B cell (primary cell): ENCODE data around the gene RAI1. TPM values are rescaled to one million over a fixed set of nuclear protein-coding genes. Genes with fewer than 3 reads are reported as not detected.
A peak's percentile ranks its signal among the peaks of the same experiment; 100 is the strongest.

Experiments used
- ATAC-seq: fragments of 200-7000 bp; cut with Tn5 transposase; one replicate; pipeline ENCODE4 v1.10.0; 2021; ENCODE audit warnings: low read depth, mild to moderate bottlenecking, moderate number of reproducible peaks, moderate library complexity
- CTCF ChIA-PET: fragments of 350-600 bp; sonication (Branson Sonifier 250); formaldehyde crosslinking; loops from one replicate; lab custom pipeline; 2021; ENCODE audit warnings: antibody characterized with exemption, inconsistent platforms; lab: Charles Lee
- POLR2A ChIA-PET: fragments of 350-600 bp; sonication (Branson Sonifier 250); formaldehyde crosslinking; loops from one replicate; lab custom pipeline; 2021; ENCODE audit warnings: antibody characterized with exemption; lab: Charles Lee
- DNase-seq: peaks from one replicate; pipeline ENCODE4 v3.0.0; 2013
- H2AFZ ChIP-seq: 2 replicates; pipeline ENCODE4 v1.6.1; 2012; ENCODE audit warnings: mild to moderate bottlenecking, low read depth, low read length; ENCODE audit not compliant: insufficient read depth, poor library complexity, severe bottlenecking
- H3K27ac ChIP-seq, 2 donors: 1 replicate in 1 of 2; 2 replicates in 1 of 2; pipeline ENCODE4 v1.5.1; 2012 to 2013; ENCODE audit warnings: low read length in 2 of 2, mild to moderate bottlenecking in 2 of 2, moderate library complexity in 1 of 2
- H3K27me3 ChIP-seq, 4 experiments: fragments of 200-600 bp in 1 of 4; sonication (generic) in 1 of 4; replicated peaks in 1 of 4; 1 replicate in 2 of 4; 2 replicates in 2 of 4; pipeline versions ENCODE4 v1.6.1 to v1.7.0; 2013 to 2016; ENCODE audit warnings: low read length in 3 of 4, mild to moderate bottlenecking in 2 of 4, mixed read lengths in 1 of 4, moderate library complexity in 1 of 4; ENCODE audit not compliant: insufficient read depth in 4 of 4, control insufficient read depth in 3 of 4; ENCODE audit errors: control extremely low read depth in 1 of 4
- H3K36me3 ChIP-seq, 2 experiments: replicated peaks in 1 of 2; 1 replicate in 1 of 2; 2 replicates in 1 of 2; pipeline versions ENCODE4 v1.6.1 to v1.7.1; 2013; ENCODE audit warnings: low read length in 1 of 2; ENCODE audit not compliant: insufficient read depth in 2 of 2, control insufficient read depth in 1 of 2; ENCODE audit errors: control extremely low read depth in 1 of 2, extremely low read depth in 1 of 2
- H3K4me1 ChIP-seq, 2 donors: fragments of 200-600 bp in 1 of 2; sonication (generic) in 1 of 2; 1 replicate in 1 of 2; 2 replicates in 1 of 2; pipeline versions ENCODE4 v1.5.1 to v1.6.1; 2013 to 2017; ENCODE audit warnings: low read length in 2 of 2; ENCODE audit not compliant: control insufficient read depth in 2 of 2, insufficient read depth in 2 of 2
- H3K4me2 ChIP-seq: replicated peaks from 2 replicates; pipeline ENCODE3; 2012; ENCODE audit warnings: mild to moderate bottlenecking, low read depth, low read length; ENCODE audit not compliant: poor library complexity, severe bottlenecking
- H3K4me3 ChIP-seq, 5 experiments: fragments of 200-600 bp in 1 of 5; sonication (generic) in 1 of 5; 1 replicate in 3 of 5; 2 replicates in 2 of 5; pipeline versions ENCODE4 v1.5.1 to v1.7.0; 2011 to 2016; ENCODE audit warnings: low read length in 4 of 5, mild to moderate bottlenecking in 4 of 5, low read depth in 2 of 5, control low read depth in 1 of 5, moderate library complexity in 1 of 5; ENCODE audit not compliant: insufficient read depth in 1 of 5; ENCODE audit errors: control extremely low read depth in 1 of 5, extremely low read depth in 1 of 5
- H3K79me2 ChIP-seq: fragments of 200-600 bp; sonication (generic); one replicate; pipeline ENCODE4 v1.6.0; 2016; ENCODE audit warnings: low read length; ENCODE audit not compliant: control insufficient read depth, insufficient read depth
- H3K9ac ChIP-seq: fragments of 200-600 bp; sonication (generic); 2 replicates; pipeline ENCODE4 v1.6.1; 2017; ENCODE audit warnings: mild to moderate bottlenecking, low read length, moderate library complexity
- H3K9me3 ChIP-seq, 3 donors: one replicate each; pipeline versions ENCODE4 v1.6.1 to v1.7.1; 2013; ENCODE audit warnings: low read length in 2 of 3; ENCODE audit not compliant: control insufficient read depth in 2 of 3, insufficient read depth in 1 of 3; ENCODE audit errors: control extremely low read depth in 1 of 3
- H4K20me1 ChIP-seq: 2 replicates; pipeline ENCODE4 v1.6.0; 2012; ENCODE audit warnings: mild to moderate bottlenecking, low read length; ENCODE audit not compliant: insufficient read depth, control insufficient read depth, poor library complexity, severe bottlenecking
- H3K27ac Mint-ChIP-seq: one replicate; pipeline ENCODE4 v1.8.0; 2021; ENCODE audit warnings: mixed read lengths
- H3K27me3 Mint-ChIP-seq: one replicate; pipeline ENCODE4 v1.8.0; 2021; ENCODE audit warnings: mixed read lengths
- H3K4me1 Mint-ChIP-seq: one replicate; pipeline ENCODE4 v1.8.0; 2021; ENCODE audit warnings: mixed read lengths
- H3K4me3 Mint-ChIP-seq: one replicate; pipeline ENCODE4 v1.8.0; 2021; ENCODE audit warnings: mixed read lengths
- H3K9me3 Mint-ChIP-seq: one replicate; pipeline ENCODE4 v1.8.0; 2022; ENCODE audit warnings: mixed read lengths; ENCODE audit not compliant: insufficient read depth
- CTCF ChIP-seq: fragments of 200-600 bp; IDR thresholded peaks from one replicate; pipeline ENCODE4 v1.8.0; 2022; ENCODE audit warnings: antibody characterized with exemption, mild to moderate bottlenecking
- EZH2 ChIP-seq: IDR thresholded peaks from 2 replicates; pipeline ENCODE4 v1.6.1; 2012; ENCODE audit warnings: borderline replicate concordance, low read depth, mild to moderate bottlenecking, moderate library complexity, low read length; ENCODE audit not compliant: insufficient read depth, poor library complexity, severe bottlenecking
- WGBS: methylation state at CpG from one replicate; pipeline ENCODE4 v1.1.5; 2013; ENCODE audit warnings: missing lambda C conversion rate; ENCODE audit not compliant: insufficient coverage; 5-methylcytosine and 5-hydroxymethylcytosine counted together
- intact Hi-C: fragments of 100-400 bp; cut with micrococcal nuclease; formaldehyde crosslinking; loops from one replicate; pipeline ENCODE4 v1.10.0; 2022
- polyA plus RNA-seq: library from polyadenylated mRNA; depleted of rRNA; stranded (reverse); fragments of >200 nt; gene quantifications from 2 replicates; pipeline ENCODE4 v1.2.3, GENCODE V29; 2012
- total RNA-seq, 2 donors: library from RNA; stranded (reverse); fragments of 120-200 nt in 1 of 2; gene quantifications; 1 replicate in 1 of 2; 2 replicates in 1 of 2; pipeline versions ENCODE4 v1.2.3 to v1.2.4, GENCODE V29; 2013 to 2022

The RAI1 gene
- total and polyA plus RNA-seq, 2 donors (not counting 1 experiment from before 2014, with no cell fraction given): 4.7 to 34.0 TPM

GRCh38 chr17:17752089-17752820 lies 71.0 kb downstream of the RAI1 start:
- Histone ChIP-seq H3K27ac (peak overlapping the region; percentile 89 to 93), H3K79me2 (peaks cover 59% of the 10 kb centered on the region), H3K4me1 (peaks cover 75 to 88% of the 10 kb centered on the region in 2 donors), H2AFZ (peak overlapping the region; percentile 85), H3K27me3 (no peaks in the 10 kb centered on the region), H3K4me2 (peak overlapping the region; percentile 81), H3K4me3 (peak overlapping the region; percentile 47 to 81 (median 71)), H3K9me3 (peaks cover 0 to 9% (median 0%) of the 10 kb centered on the region in 3 donors), H3K9ac (peak overlapping the region; percentile 66), H3K36me3 (peaks cover 0 to 3% of the 10 kb centered on the region in 2 experiments), H4K20me1 (no peaks in the 10 kb centered on the region)
- H3K4me3 Mint-ChIP-seq: peak overlapping the region; percentile 91
- H3K4me1 Mint-ChIP-seq: peaks cover 77% of the 10 kb centered on the region
- peak overlapping the region; percentile 96 for H3K27ac Mint-ChIP-seq
- ChIA-PET CTCF (no interaction called here), POLR2A (interaction anchor here (1.2 kb wide), 1 partner anchor 84 kb away, joined by 4 read pairs; the partner anchor contains the start of gene SREBF1)
- DNase-seq (peak; percentile 95), ATAC-seq (peak; percentile 85)
- H3K27me3 Mint-ChIP-seq: no peaks in the 10 kb centered on the region
- whole genome bisulfite sequencing: 3% methylated on average over 56 of the region's 57 CpGs
- TF ChIP-seq CTCF (peak; percentile 43), EZH2 (no peak)
- intact Hi-C loops: loop anchor here (1.0 to 5.0 kb wide), 9 partner anchors 15 to 335 kb away; partner anchors contain the start of genes ATPAF2, DRC3, DRG2 and GID4
- H3K9me3 Mint-ChIP-seq: no peaks in the 10 kb centered on the region

DNA sequence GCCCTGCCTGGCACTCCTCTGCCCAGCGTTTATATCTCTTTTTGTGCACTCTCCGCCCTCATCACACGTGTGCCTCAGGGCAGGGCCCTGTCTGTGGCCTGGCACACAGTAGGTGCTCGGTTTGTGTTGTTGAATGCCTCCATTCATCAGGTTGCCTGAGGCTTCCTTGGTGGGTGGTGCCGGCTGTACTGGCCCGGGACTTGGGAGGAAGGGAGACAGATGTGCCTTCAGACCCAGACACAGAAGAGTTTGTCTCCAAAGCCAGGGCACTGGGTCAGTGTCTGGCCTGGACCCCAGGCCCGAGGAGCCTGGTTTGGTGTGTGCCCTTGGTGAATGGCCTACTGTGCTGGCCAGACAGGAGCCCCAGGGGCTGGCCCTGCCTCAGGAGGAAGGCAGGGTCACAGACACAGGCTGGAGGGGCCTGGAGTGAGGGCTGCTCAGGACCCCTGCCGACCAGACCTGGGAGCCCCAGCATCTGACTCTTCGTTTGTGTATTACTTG lies 71.6 kb downstream of the RAI1 start:
- Mint-ChIP-seq H3K4me3 (peak overlapping the region; percentile 91), H3K27me3 (no peaks in the 10 kb centered on the region), H3K4me1 (peaks cover 81% of the 10 kb centered on the region), H3K9me3 (no peaks in the 10 kb centered on the region), H3K27ac (peak overlapping the region; percentile 96)
- Histone ChIP-seq H4K20me1 (no peaks in the 10 kb centered on the region), H3K36me3 (peaks cover 0 to 3% of the 10 kb centered on the region in 2 experiments), H3K4me2 (peak overlapping the region; percentile 81), H2AFZ (peak overlapping the region; percentile 63), H3K9ac (peak overlapping the region; percentile 66), H3K4me3 (peak overlapping the region; percentile 47 to 81 (median 71)), H3K27ac (peak overlapping the region; percentile 89 to 93), H3K4me1 (peaks cover 81 to 94% of the 10 kb centered on the region in 2 donors), H3K79me2 (peaks cover 56% of the 10 kb centered on the region), H3K9me3 (peaks cover 0 to 9% (median 0%) of the 10 kb centered on the region in 3 donors), H3K27me3 (no peaks in the 10 kb centered on the region)
- ATAC-seq (no peak), DNase-seq (no peak)
- TF ChIP-seq EZH2: no peak
- intact Hi-C loops: loop anchor here (1.0 to 5.0 kb wide), 9 partner anchors 14 to 334 kb away; partner anchors contain the start of genes ATPAF2, DRC3, DRG2 and GID4
- 69% methylated on average over 8 of the region's 9 CpGs for WGBS
- CTCF ChIA-PET: no interaction called here
- POLR2A ChIA-PET: no interaction called here
